SKM-1 treated with dmso at 0.1 percent for 144 hours (cell line): ENCODE results near the gene AKAP1.

Experiments used
- DNase-seq: peaks from one replicate; lab custom pipeline; 2025; ENCODE audit not compliant: unreplicated experiment; lab: John Stamatoyannopoulos, UW

The AKAP1 gene

DNA sequence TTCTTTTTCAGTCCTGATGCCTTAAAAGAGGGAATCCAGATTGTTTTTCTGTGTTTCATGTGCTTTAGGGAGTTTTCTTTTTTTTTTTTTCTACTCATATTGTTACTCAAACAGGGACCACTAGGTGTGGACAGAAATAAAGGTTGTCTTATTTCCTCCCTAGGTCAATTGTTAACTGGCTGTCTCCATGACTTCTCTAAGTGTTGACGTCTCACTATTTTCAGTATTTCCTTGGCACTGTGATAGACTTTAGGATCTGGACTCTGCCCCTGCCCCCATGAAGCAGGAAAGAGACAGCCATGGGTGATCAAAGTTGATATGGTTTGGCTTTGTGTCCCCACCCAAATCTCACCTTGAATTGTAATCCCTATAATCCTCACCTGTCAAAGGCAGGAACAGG, 73.7 kb downstream of the AKAP1 start:
- DNase-seq: no peak

DNA sequence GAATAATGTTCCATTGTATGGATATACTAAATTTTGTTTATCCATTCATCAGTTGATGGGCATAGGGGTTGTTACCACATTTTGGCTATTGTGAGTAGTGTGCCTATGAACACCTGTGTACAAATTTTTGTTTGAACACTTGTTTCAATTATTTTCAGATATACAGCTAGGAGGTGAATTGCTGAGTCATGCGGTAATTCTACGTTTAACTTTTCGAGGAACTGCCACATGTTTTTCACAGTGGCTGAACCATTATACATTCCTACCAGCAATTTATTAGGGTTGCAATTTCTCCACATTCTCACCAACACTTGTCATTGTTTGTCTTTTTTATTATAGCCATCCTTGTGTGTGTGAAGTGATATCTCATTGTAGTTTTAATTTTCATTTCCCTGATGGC, 75.6 kb downstream of the AKAP1 start:
- DNase-seq: no peak

DNA sequence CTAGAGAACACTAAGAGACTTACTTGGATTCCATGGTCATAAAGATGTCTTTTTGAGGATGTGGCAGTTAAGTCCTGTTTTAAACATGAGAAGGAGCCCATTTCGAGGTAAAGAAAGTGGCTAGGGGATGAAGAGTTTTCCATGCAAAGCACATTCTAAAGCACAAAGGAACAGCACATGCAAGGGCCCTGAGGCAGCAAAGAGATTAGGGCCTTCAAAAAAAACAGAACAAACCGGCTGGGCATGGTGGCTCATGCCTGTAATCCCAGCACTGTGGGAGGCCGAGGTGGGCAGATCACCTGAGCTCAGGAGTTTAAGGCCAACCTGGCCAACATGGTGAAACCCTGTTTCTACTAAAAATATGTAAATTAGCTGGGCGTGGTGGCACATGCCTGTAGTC, 79.8 kb downstream of the AKAP1 start:
- DNase-seq: no peak

- DNase-seq: no peak
Measured at GRCh38 chr17:57165754-57166153, 80.7 kb downstream of the AKAP1 start.

DNA sequence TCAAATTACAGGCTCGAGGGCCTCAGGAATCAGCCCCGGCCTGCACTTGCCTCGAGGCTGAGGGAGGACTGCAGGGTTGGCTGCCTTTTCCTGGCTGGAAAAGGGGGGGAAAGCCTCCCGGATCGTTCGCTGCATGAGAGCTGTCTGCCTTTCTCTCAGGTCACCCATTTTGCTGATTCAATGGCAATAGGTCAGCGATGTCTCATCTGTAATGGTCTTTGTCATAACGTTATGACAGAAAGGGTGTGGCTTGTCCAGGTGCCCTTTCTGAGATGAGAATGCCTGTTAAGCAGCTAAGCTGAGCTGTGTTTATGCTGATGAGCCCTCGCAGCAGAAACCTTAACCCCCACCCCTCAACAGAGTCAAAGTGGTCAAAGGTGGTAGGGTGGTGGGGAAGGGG, 81.8 kb downstream of the AKAP1 start:
- no peak for DNase-seq

DNA sequence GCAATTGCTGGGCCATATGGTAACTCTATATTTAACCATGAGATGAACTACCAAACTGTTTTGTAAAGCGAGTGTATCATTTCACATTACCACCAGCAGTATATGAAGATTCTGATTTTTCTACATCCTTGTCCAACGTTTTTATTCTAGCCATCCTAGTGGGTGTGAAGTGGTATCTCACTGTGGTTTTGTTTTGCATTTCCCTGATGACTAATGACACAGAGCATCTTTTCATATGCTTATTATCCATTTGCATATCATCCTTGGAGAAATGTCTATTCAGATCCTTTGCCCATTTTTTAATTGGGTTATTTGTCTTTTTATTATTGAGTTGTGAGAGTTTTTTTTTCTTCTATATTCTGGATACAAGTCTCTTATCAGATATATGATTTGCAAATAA, 83.6 kb downstream of the AKAP1 start:
- no peak for DNase-seq

DNA sequence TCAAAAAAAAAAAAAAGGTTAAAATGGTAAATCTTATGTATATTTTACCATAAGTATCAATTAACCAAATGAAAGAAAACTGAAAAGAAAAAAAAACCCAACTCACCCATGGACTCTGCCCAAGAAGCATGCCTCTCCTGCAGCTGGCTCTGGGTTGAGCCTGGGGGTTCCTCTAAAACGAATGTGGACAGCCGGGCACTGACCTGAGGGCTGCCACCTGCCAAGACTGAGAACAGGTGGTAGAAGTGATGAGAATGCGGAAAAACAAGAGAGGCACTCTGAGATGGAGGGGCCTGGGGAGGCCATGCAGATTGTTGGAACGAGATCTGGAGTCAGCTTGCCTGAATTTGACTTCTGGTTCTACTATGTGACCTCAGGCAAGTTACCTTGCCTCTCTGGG, 85.8 kb downstream of the AKAP1 start:
- no peak for DNase-seq
